Ishikawa (cell line): ENCODE results near the gene TLE7.

Experiments
- CEBPB ChIP-seq: IDR thresholded peaks from 2 replicates; pipeline ENCODE4 v1.6.1; 2012
- CREB1 ChIP-seq: IDR thresholded peaks from 2 replicates; pipeline ENCODE4 v1.6.1; 2012; ENCODE audit warnings: low read depth
- EGR1 ChIP-seq: IDR thresholded peaks from 2 replicates; pipeline ENCODE4 v1.6.1; 2012
- EP300 ChIP-seq: IDR thresholded peaks from 2 replicates; pipeline ENCODE4 v1.6.1; 2012; ENCODE audit warnings: borderline replicate concordance
- FOXM1 ChIP-seq: IDR thresholded peaks from 2 replicates; pipeline ENCODE4 v1.6.1; 2012; ENCODE audit warnings: low read depth, borderline replicate concordance
- NFIC ChIP-seq: IDR thresholded peaks from 2 replicates; pipeline ENCODE4 v1.6.1; 2012
- RAD21 ChIP-seq: IDR thresholded peaks from 2 replicates; pipeline ENCODE4 v1.6.1; 2012; ENCODE audit warnings: low read depth
- REST ChIP-seq: IDR thresholded peaks from 2 replicates; pipeline ENCODE4 v1.6.1; 2012; ENCODE audit warnings: low read depth, mild to moderate bottlenecking
- TAF1 ChIP-seq: IDR thresholded peaks from 2 replicates; pipeline ENCODE4 v1.6.1; 2012; ENCODE audit warnings: low read depth, mild to moderate bottlenecking
- TCF12 ChIP-seq: IDR thresholded peaks from 2 replicates; pipeline ENCODE4 v1.6.1; 2012; ENCODE audit warnings: low read depth
- TEAD4 ChIP-seq: IDR thresholded peaks from 2 replicates; pipeline ENCODE4 v1.6.1; 2012
- YY1 ChIP-seq: IDR thresholded peaks from 2 replicates; pipeline ENCODE4 v1.6.1; 2012; ENCODE audit warnings: low read depth
- ZBTB7A ChIP-seq: IDR thresholded peaks from 2 replicates; pipeline ENCODE4 v1.6.1; 2012; ENCODE audit warnings: low read depth
- TF ChIP-seq, protein P1 (sequence below): IDR thresholded peaks from 2 replicates; pipeline ENCODE4 v1.6.1; 2012
- TF ChIP-seq, protein P2 (sequence below): IDR thresholded peaks from 2 replicates; pipeline ENCODE4 v1.6.1; 2012

Gene TLE7

GRCh38 chr16:71456801-71457200 is 14.9 kb upstream of the TLE7 start:
- TF ChIP-seq CREB1 (no peak), ZBTB7A (no peak), CEBPB (no peak), REST (no peak), EGR1 (no peak), TEAD4 (no peak), NFIC (no peak), TAF1 (no peak), EP300 (no peak), TCF12 (no peak), YY1 (no peak), RAD21 (no peak), FOXM1 (no peak)
- TF ChIP-seq, protein P1, sequence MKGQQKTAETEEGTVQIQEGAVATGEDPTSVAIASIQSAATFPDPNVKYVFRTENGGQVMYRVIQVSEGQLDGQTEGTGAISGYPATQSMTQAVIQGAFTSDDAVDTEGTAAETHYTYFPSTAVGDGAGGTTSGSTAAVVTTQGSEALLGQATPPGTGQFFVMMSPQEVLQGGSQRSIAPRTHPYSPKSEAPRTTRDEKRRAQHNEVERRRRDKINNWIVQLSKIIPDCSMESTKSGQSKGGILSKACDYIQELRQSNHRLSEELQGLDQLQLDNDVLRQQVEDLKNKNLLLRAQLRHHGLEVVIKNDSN = no peak
- TF ChIP-seq, protein P2, sequence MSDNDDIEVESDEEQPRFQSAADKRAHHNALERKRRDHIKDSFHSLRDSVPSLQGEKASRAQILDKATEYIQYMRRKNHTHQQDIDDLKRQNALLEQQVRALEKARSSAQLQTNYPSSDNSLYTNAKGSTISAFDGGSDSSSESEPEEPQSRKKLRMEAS = no peak

DNA sequence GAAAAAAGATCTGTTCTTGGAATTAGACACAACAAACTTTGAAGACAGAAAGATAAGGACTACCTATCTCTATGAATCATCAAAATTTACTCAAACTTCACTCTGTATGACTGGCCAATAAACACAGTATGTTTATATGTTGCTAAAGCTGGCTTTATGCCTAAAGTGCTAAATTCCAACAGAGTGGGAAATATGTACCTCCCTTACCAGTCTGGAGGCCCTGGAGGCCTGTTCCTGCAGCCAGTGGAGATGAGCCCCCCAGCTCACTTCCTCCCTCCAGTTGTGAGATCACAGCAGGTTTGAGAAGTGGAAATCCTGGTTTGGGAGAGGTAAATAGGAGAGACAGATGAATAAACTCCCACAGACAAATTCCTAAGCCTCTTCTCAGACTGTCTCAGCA is 11.2 kb upstream of the TLE7 start:
- TF ChIP-seq CEBPB (no peak), REST (no peak), ZBTB7A (no peak), YY1 (no peak), EGR1 (no peak), CREB1 (no peak), RAD21 (no peak), TEAD4 (no peak), NFIC (no peak), TCF12 (no peak), FOXM1 (no peak), EP300 (no peak), TAF1 (no peak)
- TF ChIP-seq, protein P2 = no peak
- TF ChIP-seq, protein P1 = no peak

- no peak for TF ChIP-seq TCF12
- TF ChIP-seq REST = no peak
- TF ChIP-seq, protein P1 = no peak
These were observed 7.2 kb upstream of the TLE7 start for GRCh38 chr16:71449020-71449419.

GRCh38 chr16:71448274-71448866 is 6.5 kb upstream of the TLE7 start:
- TF ChIP-seq ZBTB7A (no peak), TAF1 (no peak), CREB1 (no peak), YY1 (no peak), TEAD4 (no peak), NFIC (no peak), TCF12 (no peak), EGR1 (no peak), RAD21 (no peak), REST (no peak)
- TF ChIP-seq, protein P1 = no peak
- TF ChIP-seq, protein P2 = no peak
